Natural killer cell (primary cell): ENCODE data around the gene ARL2BP. TPM values are rescaled to one million over a fixed set of nuclear protein-coding genes. Genes with fewer than 3 reads are reported as not detected.
A peak's percentile ranks its signal among the peaks of the same experiment; 100 is the strongest.

ENCODE experiments used
- ATAC-seq, 3 donors: fragments of 150-1000 bp in 2 of 3; fragments of 200-7000 bp in 1 of 3; cut with Tn5 transposase; 1 replicate in 1 of 3; 2 replicates in 2 of 3; pipeline ENCODE4 v1.10.0; 2021; ENCODE audit warnings: mild to moderate bottlenecking in 2 of 3, moderate library complexity in 2 of 3
- DNase-seq, 2 donors: peaks; one replicate each; pipeline versions ENCODE4 v3.0.0 to v3.0.0-alpha.2; 2013 to 2021; ENCODE audit warnings: mixed read lengths in 1 of 2
- H3K27ac ChIP-seq: one replicate; pipeline ENCODE4 v1.5.1; 2013; ENCODE audit warnings: mild to moderate bottlenecking, low read length
- H3K27me3 ChIP-seq: one replicate; pipeline ENCODE4 v1.6.1; 2013; ENCODE audit warnings: low read length; ENCODE audit not compliant: control insufficient read depth, insufficient read depth
- H3K36me3 ChIP-seq: one replicate; pipeline ENCODE4 v1.6.1; 2013; ENCODE audit warnings: low read length; ENCODE audit not compliant: control insufficient read depth, insufficient read depth
- H3K4me1 ChIP-seq: one replicate; pipeline ENCODE4 v1.6.1; 2013; ENCODE audit warnings: low read length; ENCODE audit not compliant: control insufficient read depth, insufficient read depth
- H3K4me3 ChIP-seq: one replicate; pipeline ENCODE4 v1.5.1; 2013; ENCODE audit warnings: low read length
- H3K9me3 ChIP-seq: one replicate; pipeline ENCODE4 v1.6.1; 2013; ENCODE audit warnings: low read length; ENCODE audit not compliant: control insufficient read depth, insufficient read depth
- H3K27ac Mint-ChIP-seq, 2 donors: one replicate each; pipeline ENCODE4 v1.8.0; 2022; ENCODE audit warnings: mild to moderate bottlenecking in 2 of 2, mixed read lengths in 2 of 2, moderate library complexity in 1 of 2
- H3K27me3 Mint-ChIP-seq, 2 donors: one replicate each; pipeline ENCODE4 v1.8.0; 2022; ENCODE audit warnings: low read depth in 2 of 2, mixed read lengths in 2 of 2
- H3K36me3 Mint-ChIP-seq: one replicate; pipeline ENCODE4 v1.8.0; 2022; ENCODE audit warnings: mixed read lengths
- H3K4me1 Mint-ChIP-seq, 2 donors: one replicate each; pipeline ENCODE4 v1.8.0; 2022; ENCODE audit warnings: mixed read lengths in 2 of 2
- H3K4me3 Mint-ChIP-seq: one replicate; pipeline ENCODE4 v1.8.0; 2022; ENCODE audit warnings: mild to moderate bottlenecking, moderate library complexity, mixed read lengths
- H3K9me3 Mint-ChIP-seq, 2 donors: one replicate each; pipeline ENCODE4 v1.8.0; 2022; ENCODE audit warnings: mixed read lengths in 2 of 2
- WGBS: methylation state at CpG from one replicate; pipeline ENCODE4 v1.1.7; 2013; ENCODE audit warnings: missing lambda C conversion rate; ENCODE audit not compliant: insufficient coverage; 5-methylcytosine and 5-hydroxymethylcytosine counted together
- intact Hi-C: fragments of 100-400 bp; cut with micrococcal nuclease; formaldehyde crosslinking; loops from one replicate; pipeline ENCODE4 v1.14.2; 2022
- total RNA-seq, 4 donors: library from RNA; stranded (reverse); fragments of 120-200 nt in 1 of 4; gene quantifications; one replicate each; pipeline versions ENCODE4 v1.2.3 to v1.2.4, GENCODE V29; 2013 to 2022
- TF ChIP-seq, protein P1 (sequence below): fragments of 200-600 bp; IDR thresholded peaks from one replicate; pipeline ENCODE4 v1.8.0; 2022; ENCODE audit warnings: antibody characterized with exemption

ARL2BP gene
- total RNA-seq, 3 donors from 2014 or later (not counting 1 experiment from before 2014, with no cell fraction given): 36.5 to 44.4 (median 43.7) TPM

DNA sequence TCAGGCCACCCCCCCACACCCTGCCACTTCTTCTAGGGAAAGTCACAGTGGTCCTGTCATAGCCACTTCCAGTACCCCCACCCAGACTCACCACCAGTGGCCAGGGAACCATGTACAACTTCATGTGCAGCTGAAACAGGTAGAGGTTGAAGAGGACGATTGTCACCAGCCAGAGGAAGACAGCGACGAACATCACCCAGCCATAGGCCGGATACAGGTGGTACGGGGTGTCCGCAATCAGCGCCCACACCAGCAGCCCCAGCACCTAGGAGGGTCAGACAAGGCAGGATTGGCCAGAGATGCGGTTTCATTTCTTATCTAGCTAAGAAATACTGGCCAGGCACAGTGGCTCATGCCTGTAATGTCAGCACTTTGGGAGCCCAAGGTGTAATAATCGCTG, 16.7 kb downstream of the ARL2BP start:
- Histone ChIP-seq H3K9me3 (no peaks in the 10 kb centered on the region), H3K27ac (no peak overlapping the region), H3K36me3 (no peaks in the 10 kb centered on the region), H3K27me3 (no peaks in the 10 kb centered on the region), H3K4me1 (peaks cover 17% of the 10 kb centered on the region), H3K4me3 (no peak overlapping the region)
- peaks cover 5% of the 10 kb centered on the region in 2 donors for H3K4me1 Mint-ChIP-seq
- H3K27ac Mint-ChIP-seq: peak overlapping the region in 1 of 2 donors; percentile 63
- H3K36me3 Mint-ChIP-seq: no peaks in the 10 kb centered on the region
- H3K9me3 Mint-ChIP-seq: no peaks in the 10 kb centered on the region
- ATAC-seq (no peak), DNase-seq (no peak)
- H3K27me3 Mint-ChIP-seq: no peaks in the 10 kb centered on the region
- intact Hi-C loops: no loop called here
- 95% methylated on average over 9 of the region's 9 CpGs for WGBS
- TF ChIP-seq, protein P1, sequence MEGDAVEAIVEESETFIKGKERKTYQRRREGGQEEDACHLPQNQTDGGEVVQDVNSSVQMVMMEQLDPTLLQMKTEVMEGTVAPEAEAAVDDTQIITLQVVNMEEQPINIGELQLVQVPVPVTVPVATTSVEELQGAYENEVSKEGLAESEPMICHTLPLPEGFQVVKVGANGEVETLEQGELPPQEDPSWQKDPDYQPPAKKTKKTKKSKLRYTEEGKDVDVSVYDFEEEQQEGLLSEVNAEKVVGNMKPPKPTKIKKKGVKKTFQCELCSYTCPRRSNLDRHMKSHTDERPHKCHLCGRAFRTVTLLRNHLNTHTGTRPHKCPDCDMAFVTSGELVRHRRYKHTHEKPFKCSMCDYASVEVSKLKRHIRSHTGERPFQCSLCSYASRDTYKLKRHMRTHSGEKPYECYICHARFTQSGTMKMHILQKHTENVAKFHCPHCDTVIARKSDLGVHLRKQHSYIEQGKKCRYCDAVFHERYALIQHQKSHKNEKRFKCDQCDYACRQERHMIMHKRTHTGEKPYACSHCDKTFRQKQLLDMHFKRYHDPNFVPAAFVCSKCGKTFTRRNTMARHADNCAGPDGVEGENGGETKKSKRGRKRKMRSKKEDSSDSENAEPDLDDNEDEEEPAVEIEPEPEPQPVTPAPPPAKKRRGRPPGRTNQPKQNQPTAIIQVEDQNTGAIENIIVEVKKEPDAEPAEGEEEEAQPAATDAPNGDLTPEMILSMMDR: no peak
- no peak overlapping the region for H3K4me3 Mint-ChIP-seq

DNA sequence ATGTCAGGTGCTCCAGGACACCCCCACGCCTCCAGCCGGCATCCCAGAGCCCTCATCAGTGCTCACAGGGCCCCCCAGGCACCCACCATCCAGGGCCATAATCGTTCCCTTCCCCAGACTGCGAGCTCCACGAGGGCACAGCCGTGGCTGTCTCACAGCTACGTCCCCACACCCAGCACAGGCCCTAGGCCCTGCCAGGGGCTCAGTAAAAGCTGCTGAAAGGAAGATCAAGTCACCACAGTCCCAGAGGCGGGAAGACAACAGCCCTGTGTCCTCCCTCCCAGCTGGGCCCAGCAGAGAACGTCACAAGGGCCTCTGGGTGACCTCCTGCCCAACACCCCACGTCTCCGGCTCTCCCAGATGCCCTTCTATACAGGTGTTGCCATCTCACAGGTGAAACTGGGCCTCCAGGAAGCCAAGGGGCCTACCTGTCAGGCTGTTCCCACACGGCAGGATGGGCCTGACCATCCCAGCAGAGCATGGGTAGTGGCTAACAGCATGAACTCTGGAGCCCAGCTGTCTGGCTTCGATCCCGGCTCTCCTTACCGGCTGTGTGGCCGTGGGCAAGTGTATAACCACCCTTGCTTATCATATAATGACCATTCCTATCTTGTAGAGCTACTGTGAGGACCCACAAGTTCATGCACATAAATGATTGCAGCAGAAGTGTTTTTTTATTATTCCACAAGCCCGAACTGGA, 17.9 kb downstream of the ARL2BP start:
- intact Hi-C loops: no loop called here
- Histone ChIP-seq H3K36me3 (no peaks in the 10 kb centered on the region), H3K4me1 (peaks cover 17% of the 10 kb centered on the region), H3K27me3 (no peaks in the 10 kb centered on the region), H3K27ac (no peak overlapping the region), H3K4me3 (no peak overlapping the region), H3K9me3 (no peaks in the 10 kb centered on the region)
- DNase-seq (no peak), ATAC-seq (no peak)
- Mint-ChIP-seq H3K27ac (peak overlapping the region in 1 of 2 donors; percentile 61), H3K36me3 (no peaks in the 10 kb centered on the region), H3K4me3 (no peak overlapping the region), H3K27me3 (no peaks in the 10 kb centered on the region), H3K4me1 (peaks cover 5% of the 10 kb centered on the region in 2 donors), H3K9me3 (no peaks in the 10 kb centered on the region)
- TF ChIP-seq, protein P1: no peak
- 90% methylated on average over 17 of the region's 17 CpGs for WGBS

DNA sequence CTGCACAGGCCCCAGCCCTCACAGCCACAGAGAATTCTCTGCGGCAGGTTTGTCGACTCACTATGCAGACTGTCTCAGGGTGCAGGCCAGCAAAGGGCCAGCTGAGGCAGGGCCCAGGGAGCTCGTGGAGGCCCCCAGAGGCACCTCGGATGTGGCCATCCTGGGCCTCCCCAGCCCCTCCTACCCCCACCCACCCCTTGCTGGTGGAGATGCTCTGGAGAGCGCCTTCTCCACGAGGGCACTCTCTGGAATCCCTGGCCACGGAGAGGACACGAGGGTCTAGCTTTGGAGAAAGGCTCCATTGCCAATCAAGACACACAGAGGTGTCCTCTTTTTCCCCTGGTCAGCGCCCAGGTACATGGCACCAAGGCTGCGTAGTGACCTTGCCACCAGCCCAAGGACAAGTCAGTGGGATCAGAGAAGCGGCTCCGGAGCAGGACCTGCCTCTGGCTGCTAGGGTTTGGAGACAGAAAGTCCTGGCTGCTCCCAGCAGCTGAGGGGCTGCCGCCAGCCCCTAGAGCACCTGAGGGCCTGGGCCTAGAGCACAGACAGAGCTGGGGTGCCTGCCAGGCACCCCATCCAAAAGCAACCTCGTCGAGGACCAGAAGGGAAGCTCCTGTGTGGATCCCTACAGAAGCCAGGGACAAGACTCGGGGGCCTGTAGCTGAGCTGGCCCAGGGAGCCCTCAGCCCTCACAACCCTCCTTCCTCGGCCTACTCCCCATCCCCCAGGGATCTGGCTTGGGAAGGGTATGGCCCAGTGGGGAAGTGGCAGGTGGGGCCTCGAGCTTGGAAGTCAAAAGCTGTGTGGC, 18.7 kb downstream of the ARL2BP start:
- H3K4me3 ChIP-seq: no peak overlapping the region
- no peaks in the 10 kb centered on the region for H3K9me3 Mint-ChIP-seq
- H3K36me3 ChIP-seq: no peaks in the 10 kb centered on the region
- intact Hi-C loops: no loop called here
- no peak overlapping the region for H3K27ac Mint-ChIP-seq
- ATAC-seq (no peak), DNase-seq (no peak)
- peaks cover 17% of the 10 kb centered on the region for H3K4me1 ChIP-seq
- H3K27me3 ChIP-seq: no peaks in the 10 kb centered on the region
- no peaks in the 10 kb centered on the region for H3K36me3 Mint-ChIP-seq
- TF ChIP-seq, protein P1: no peak
- peaks cover 5% of the 10 kb centered on the region in 2 donors for H3K4me1 Mint-ChIP-seq
- WGBS: 92% methylated on average over 17 of the region's 18 CpGs
- no peaks in the 10 kb centered on the region for H3K27me3 Mint-ChIP-seq
- no peak overlapping the region for H3K27ac ChIP-seq
- H3K4me3 Mint-ChIP-seq: no peak overlapping the region
- H3K9me3 ChIP-seq: no peaks in the 10 kb centered on the region
